GM21515 (cell line): Measurements from ENCODE around the gene CCDC186.

ENCODE experiments used
- ATAC-seq: cut with Tn5 transposase; IDR thresholded peaks from one replicate; pipeline ENCODE4 v1.9.1; 2021; ENCODE audit not compliant: unreplicated experiment

Gene CCDC186

DNA sequence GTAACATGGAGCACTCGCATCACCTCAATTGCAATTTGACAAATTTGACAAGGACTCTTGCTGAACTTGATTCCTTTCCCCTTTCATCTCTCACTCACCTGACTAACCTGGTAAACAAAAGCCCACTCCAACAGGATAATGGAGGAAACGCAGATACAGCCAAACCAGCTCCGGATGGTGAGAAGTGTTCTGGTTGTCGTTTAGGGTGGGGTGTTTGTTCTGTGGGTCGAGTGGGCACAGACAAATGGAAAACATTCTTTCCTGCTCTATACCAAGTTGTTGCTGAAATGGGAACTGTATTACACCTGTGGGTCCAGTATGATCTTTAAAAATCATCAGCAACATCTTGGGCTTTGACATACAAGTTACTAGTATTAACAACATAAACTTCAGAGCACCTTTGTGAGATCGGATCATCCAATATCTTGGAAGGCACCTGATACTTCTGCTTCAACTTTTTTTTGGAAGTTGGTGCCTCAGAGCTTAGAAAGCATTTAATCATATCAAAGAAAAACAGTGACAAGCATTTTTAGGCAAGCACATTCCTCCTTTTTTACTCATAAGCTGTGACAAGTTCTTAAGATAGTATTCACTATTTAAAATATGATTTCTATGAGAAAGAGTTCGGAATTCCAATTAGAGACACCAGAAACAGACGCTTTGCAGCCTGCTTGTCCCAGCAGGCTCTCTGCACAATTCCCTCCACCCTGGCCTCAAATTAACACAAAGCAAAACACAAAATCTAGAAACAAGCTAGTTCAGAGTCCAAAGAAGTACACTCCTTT is 58.1 kb downstream of the CCDC186 start:
- no peak for ATAC-seq

DNA sequence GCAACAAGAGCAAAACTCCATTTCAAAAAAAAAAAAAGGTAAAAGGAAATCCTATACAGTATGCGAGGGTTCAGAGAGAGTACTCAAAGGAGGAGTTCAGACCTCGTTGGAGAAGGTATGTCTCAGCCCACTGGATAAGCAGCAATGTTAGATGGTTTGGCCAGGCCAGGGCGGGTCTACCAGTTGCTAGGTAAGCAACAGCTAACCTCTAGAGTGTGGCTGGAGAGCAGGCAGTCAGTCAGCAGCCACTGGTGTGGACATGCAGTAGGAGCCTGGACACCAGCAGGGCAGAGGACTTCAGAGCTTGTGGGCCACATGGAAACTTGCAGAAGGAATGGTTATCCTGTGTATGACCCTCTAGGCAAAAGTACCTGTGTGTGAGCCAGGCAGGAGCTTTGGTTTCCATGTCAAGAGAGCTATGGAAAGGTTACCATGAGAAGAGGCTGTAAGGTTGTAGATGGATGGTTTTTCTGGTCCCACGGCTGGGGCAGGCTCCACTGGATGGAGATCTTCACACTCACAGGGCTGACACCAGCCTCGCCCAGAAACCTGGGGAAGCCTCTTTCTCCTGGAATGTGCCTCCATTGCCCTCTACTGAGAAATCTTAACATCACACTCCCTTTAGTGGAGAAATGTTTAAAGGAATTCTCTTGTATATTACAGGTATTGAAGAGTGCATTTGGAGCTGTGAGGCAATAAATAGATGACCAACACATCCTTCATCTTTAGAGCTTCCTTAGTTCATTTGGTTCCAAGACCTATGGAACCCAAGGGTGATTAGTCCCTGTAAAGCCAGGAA is 63.6 kb downstream of the CCDC186 start:
- no peak for ATAC-seq

DNA sequence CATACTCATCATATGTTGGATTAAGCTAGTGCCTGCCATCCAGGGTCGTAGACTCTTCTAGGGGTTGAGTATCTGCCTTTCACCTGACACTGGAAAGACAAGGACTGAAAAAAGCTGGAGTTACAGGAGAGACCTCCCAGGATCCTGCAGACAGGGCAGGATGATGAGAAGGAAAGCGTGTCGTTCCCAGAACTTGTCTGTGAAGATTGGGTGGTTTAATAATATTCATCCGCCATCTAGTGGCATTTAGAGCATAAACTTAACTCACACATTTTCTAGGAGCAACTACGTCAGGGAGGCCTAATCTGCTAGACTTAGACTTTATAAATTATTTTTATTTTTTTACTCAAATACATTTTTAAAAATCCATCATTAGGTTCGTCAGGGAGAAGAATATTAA is 70.7 kb downstream of the CCDC186 start:
- peak; percentile 53 for ATAC-seq

DNA sequence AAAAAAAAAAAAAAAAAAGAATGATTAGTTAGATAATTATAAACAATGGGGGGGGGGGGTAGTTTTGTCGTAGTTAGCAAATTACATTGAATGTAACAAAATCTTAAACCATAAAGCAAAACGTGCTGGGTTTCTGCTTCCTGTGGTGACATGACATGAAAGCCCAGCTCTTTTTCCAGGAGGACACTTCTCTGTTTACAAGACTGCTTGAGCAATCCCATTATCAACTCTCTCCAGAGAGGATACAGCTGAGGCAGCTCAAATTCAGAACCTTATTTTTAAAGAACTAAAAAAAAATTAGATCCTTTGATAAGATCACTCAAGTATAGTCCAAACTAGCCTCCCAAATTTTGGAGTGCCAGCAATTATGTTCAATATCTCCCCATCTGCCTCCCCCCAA is 71.7 kb downstream of the CCDC186 start:
- no peak for ATAC-seq

DNA sequence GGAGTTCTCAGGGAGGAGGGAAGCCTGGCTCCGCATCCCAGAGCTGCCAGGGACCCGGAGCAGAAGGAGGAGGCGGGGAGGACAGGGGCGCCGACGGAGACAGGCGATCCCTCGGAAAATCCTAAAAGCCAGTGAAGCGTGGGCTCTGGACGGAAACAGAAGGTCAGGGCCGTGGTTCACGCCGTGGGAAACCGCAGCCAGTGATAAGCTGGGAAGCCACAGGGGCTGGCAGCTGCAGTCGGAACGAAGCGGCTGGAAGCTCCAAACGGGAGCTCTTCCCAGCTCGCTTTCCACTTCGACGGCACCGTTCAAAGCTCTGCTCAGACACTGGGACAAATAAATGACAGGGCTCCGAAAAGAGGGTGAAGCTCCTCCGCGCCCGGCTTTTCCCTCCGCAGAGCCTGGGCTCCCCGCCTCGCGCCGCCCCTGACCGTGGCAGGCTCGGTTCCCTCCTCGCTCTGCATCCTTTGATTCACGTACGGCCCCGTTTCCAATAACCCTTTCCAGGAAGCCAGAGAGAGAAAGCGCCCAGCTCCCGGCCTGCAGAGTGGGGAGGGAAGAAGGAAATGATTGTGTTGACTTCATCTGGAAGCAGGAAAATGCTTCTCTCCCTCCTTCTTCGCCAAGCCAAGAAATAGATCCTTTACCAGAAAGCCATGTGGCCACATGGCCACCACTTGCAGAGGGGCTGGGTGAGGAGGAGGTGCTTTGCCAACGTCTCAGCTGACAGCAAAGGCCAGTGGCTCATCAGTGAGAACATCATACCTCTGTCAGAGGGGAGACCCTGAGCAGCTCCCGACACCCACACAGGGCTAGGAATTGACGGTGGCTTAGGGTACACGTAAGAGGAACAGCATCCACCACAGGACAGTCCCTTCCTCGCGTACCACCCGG is 72.9 kb downstream of the CCDC186 start:
- no peak for ATAC-seq

DNA sequence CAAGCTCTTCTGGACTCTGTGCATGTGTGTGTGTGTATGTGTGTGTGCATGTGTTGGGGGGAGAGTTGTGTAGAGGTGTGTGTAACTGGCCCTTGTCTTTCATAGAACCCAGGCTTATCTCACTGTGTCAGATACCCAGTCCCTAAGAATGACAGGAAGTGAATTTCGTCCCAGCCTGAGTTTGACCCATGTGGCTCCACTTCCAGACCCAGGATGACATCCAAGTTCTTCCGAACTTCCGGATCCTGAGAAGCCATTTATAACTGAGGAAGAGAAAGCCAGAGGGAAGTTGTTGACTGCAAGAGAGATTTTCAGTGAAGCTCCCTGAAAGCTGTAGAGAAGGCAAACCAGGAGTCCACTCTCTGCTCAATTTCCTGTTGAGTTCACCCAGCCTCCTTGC is 77.1 kb downstream of the CCDC186 start:
- no peak for ATAC-seq

DNA sequence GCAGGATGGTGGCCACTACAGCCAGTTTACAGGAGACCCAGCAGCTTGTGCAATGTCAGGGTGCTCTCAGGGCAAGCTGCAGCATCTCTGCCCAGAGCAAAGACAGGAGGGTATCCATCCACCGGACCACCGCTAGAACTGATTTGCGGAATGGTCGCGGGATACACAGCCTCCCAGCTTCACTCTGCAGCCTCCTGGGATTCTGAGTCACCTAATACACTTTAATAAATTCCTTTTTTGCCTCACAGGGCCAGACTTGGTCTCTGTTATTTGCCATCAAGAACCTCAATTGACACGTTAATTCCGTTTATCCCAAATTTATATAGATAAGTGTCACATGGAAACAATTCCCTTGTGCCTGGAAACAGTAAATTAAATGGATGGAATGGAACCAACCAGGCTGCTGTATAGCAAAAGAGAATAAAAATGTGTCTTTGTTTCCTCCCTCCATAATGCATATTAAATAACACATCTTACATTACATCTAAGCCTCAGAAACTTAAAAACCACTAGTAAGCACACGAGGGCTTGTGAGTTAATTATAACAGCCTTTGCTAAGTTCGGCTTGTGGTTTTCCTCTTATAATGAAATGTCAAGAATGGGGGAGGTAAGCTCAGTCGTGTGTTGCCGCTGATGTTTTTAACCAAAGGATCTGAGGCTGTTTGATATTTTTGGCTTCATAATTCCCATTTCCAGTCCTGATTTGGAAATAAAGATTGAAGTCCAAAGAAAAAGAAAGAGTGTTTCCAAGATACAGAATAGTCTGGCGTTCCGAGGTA is 78.3 kb downstream of the CCDC186 start:
- ATAC-seq, result peak; percentile 62

DNA sequence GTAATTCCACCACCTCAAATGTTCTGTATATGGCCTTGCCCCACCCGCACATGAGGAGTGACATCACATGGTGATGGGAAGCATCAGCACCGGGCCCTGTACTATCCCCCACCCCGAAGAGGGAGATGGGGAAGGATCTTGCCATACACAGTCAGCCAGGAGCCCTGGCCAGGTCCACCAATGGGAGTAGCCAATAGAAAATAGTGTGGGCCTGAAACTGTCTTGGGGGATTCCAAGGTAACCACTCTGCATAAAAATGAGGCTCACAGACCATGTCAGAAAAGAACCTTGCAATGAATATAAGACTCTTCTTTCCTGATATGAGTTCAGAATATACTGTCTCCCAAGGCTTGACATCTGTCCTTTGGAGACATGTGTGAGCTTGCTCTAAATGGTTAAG is 79.2 kb downstream of the CCDC186 start:
- ATAC-seq, result no peak

DNA sequence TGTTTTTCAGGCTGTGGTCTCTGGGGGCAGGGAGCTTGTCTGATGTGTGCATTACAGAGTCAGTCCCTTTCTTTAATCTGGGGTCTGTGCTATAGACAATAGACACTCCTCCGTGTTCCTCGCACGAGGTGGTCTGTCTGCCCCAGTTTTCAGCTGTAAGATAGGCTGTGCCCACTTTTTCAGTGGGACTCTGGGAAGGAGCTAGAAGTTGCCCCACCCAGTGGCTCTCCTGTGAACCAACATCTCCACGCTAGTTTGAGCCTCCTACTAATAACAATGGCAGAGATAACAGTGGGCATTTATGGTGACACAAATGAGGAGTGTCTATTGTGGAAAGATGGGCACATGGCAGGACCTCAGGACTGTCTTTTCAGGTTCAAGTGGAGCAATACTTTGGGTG is 86.3 kb downstream of the CCDC186 start:
- ATAC-seq, result no peak

DNA sequence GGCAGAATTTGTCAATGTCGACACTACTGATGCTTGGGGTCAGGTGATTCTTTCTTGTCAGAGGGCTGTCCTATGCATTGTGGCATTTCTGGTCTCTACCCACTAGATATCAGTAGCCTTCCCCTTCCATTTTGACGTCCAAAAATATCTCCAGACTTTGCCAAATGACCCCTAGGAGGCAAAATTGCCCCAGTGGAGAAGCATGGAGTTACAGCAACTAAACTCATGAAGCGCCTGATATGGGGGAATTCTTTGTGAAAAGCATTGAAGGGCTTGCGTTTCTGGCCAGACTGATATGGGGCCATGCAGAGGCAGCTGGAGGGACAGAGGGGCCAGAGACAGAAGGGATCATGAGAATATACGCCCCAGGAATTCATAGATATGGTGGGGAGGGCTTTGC is 86.7 kb downstream of the CCDC186 start:
- ATAC-seq, result no peak

DNA sequence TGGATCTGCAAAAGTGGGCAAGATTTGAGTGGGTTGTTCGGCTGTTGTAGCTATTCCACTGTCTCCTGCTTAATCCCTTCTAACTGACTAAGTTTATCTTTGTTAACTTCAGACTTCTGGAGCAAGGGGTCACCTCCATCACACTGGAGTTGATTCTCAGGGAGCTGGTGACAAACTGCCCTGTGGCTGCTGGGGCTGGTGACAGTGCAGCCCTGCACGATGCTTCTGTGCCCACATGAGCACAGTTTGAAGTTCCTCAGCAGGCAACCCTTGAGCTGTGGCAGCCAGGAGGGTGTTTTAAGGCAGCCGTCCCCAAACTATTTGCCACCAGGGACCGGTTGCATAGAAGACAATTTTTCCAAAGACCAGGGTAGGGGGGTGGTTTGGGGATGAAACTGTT is 89.8 kb downstream of the CCDC186 start:
- no peak for ATAC-seq

DNA sequence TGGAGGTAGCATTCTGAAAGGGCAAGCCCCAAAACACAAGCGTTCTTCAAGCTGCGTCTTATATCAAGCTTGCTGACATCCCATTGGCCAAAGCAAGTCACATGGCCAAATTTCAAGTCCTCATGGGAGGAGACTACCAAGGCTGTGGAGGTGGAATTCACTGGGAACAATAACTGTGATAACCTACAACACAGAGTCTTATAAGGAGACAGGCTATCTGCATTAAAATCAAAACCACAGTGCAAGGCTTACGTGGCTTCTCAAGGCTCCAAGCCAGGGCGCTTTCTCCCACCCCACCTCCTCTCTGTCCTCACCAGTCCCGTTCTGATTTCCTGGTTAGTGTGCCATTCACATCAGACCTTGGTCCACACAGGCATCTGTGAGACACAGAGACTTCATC is 91.0 kb downstream of the CCDC186 start:
- no peak for ATAC-seq

DNA sequence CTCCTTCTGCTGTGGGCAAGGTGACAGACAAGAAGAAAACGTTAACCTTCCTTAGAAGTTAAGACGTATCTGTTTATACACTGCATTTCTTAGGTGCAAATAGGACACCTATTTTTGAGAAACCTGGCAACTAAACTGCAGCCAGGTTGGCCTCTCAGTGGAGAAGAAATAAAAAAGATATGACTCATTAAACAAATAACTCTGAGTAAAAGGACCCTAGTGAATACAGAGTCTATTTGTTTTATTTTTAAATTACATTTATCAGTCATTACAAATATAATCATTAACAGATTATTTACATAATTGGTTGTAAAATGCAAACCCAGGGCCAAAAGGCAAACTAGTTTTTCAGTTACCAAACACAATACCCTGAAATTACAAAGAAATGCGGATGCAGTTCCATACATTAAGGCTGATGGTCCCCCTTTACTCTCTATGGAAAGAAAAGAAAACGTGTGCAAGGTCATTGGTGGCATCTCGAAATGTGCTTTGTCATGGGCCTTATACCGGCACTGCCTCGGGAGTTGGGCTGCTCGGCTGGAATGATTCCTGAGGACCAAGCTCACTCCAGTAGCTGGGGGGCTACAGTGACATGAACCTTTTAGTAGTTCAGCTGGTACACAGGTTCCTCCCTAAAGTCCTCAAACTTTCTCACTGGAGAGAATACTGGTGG is 92.0 kb downstream of the CCDC186 start:
- ATAC-seq, result no peak

DNA sequence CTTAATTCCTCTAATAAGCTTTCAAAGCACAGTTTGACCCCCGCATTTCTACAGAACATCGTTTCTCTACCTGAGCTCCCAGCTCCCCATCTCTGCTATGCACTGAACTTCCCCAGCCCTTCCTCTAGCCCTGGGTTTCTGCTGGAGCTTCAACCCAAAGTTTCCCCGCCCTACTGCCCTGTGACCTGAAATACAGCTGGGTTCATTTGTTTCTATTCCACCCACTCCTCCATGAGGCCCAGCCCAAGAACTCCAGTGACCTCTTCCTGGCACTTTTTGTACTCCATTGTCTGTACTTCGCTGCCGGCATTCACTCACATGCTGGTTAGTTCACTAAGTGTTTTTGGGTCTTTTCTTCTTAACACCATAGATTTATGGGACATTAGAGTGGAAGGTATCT is 94.6 kb downstream of the CCDC186 start:
- no peak for ATAC-seq

DNA sequence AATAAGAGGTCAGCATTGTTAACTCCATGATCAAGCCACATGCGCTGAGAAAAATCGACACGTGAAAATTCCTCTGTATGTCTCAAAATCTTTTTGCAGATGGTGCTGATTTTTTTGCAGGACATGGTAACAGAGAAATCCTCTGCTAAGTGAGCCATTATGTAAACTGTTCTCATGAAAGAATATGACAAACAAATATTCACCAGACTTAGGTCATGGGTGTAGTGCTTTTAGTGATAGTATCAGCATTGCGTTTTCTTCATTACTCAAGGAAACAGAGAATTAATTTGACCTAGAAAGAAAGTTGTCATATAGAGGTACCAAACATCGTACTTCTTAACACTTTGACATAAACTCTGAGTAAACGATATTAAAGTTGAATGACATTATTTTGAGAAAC is 95.7 kb downstream of the CCDC186 start:
- ATAC-seq, result no peak

DNA sequence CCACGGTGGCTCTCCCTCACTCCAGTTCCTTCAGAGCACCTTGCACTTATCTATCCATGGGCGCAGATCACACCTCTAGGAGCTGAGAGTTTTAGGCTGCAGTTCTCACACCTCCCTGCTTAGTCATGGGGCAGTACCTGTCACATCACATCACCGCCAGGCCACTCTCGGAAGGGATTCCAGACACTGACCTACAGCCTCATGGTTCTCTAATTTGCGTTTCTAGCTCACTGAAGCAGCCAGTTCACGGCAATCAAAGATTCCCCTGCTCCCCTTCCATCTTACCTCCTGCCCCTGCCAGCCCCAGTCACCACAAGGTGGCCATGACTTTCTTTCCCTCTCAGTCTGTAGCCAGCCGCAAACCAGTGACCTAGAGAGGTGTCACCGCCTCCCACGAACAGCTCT is 96.2 kb downstream of the CCDC186 start:
- ATAC-seq, result no peak

DNA sequence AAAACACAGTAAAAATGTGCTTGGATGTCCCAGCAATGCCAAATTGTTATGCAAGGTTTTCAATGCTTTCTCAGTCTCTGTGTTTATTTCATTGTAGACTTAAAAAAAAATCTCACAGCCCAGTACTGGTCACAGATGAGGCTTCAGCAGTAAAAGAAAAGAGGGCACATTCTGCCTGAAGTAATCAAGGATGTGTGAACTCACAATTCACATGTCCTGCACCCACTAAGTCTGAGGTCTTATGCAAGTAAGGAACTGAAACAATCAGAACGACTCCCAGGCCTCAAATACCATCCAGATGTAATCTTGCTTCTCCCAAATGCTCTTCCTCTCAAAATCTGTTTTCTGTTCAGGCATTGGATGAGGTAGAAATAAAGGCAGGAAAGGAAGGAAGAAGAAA is 96.7 kb downstream of the CCDC186 start:
- ATAC-seq, result no peak

DNA sequence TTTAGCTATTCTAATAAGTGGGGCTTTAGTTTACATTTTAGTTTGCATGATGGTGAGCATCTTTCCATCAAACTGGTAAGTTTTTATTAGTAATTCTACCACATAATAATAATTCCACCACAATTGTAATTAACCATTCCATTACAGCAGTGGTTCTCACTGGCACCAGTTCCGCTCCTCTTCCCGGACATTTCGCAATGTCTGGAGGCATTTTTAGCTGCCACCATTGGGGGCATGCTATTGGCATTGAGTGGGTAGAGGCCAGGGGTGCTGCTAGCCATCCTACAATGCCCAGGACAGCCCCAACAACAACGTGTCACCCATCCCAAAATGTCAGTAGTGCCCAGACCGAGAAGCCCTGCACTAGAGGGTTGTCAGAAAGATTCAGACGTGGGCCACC is 98.9 kb downstream of the CCDC186 start:
- ATAC-seq, result no peak

DNA sequence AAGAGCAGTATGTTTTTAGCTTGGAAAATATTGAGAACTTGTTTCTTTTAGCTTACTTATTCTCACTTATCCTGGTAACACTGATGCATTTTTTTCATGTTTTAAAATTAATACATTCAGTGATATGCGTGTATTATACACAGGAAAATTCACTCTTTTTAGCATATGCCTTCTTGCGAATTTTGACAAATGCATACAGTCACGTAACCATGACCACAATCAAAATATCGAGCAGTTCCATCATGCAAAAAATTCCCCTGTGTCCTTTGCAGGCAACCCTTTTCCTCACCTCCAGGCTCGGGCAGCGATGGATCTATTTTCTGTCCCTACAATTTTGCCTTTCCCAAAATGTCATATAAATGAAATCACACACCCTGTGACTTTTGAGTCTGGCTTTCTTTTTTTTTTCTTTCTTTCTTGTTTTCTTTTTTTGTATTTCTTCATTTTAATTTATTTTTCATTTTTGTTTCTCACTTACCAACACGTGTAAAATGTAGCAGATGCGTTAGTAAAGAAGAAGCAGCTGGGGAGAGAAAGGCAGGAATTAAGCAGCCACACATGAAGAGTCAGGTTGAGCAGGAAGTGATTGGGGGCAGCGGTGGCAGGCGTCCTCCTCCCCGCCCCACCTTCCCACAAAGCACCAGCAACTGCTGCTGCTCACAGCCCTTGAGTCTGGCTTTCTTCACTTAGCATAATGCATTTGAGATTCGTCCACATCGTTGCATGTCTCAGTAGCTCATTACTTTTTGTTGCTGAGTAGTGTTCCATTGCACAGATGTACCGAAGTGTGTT is 100.4 kb downstream of the CCDC186 start:
- no peak for ATAC-seq
